Spleen (tissue), 7 donors: ENCODE results near the gene SV2A.

Experiments used
- POLR2A ChIP-seq, 3 donors: fragments of 450-650 bp; IDR thresholded peaks; one replicate each; pipeline ENCODE4 v1.5.1; 2017; ENCODE audit warnings: antibody characterized with exemption in 3 of 3, mild to moderate bottlenecking in 1 of 3
- POLR2AphosphoS5 ChIP-seq, 3 donors: sonication (generic); formaldehyde crosslinking; IDR thresholded peaks; one replicate each; pipeline ENCODE4 v1.5.1; 2017; ENCODE audit warnings: antibody characterized with exemption in 3 of 3
- TF ChIP-seq, protein P1 (sequence below), 11 experiments: fragments of 200-600 bp in 7 of 11; fragments of 450-650 bp in 4 of 11; sonication (generic) in 4 of 11; IDR thresholded peaks in 8 of 11; conservative IDR thresholded peaks in 3 of 11; 1 replicate in 7 of 11; 2 replicates in 4 of 11; pipeline versions ENCODE4 v1.4.0 to v1.8.0; 2016 to 2021; ENCODE audit warnings: antibody characterized with exemption in 11 of 11, inconsistent platforms in 4 of 11, mild to moderate bottlenecking in 1 of 11
- donor health status: DM: no; HTN: no; CAD: no; lungs with moderate emphysema.
- donor health status: DM: no; HTN: no; CAD: no.
- donor health status: DM: no; HTN: no; CAD: no.

- TF ChIP-seq POLR2AphosphoS5 (IDR thresholded peaks at IDR 0.05) (no peak), POLR2A (IDR thresholded peaks at IDR 0.05) (no peak)
- TF ChIP-seq, protein P1, sequence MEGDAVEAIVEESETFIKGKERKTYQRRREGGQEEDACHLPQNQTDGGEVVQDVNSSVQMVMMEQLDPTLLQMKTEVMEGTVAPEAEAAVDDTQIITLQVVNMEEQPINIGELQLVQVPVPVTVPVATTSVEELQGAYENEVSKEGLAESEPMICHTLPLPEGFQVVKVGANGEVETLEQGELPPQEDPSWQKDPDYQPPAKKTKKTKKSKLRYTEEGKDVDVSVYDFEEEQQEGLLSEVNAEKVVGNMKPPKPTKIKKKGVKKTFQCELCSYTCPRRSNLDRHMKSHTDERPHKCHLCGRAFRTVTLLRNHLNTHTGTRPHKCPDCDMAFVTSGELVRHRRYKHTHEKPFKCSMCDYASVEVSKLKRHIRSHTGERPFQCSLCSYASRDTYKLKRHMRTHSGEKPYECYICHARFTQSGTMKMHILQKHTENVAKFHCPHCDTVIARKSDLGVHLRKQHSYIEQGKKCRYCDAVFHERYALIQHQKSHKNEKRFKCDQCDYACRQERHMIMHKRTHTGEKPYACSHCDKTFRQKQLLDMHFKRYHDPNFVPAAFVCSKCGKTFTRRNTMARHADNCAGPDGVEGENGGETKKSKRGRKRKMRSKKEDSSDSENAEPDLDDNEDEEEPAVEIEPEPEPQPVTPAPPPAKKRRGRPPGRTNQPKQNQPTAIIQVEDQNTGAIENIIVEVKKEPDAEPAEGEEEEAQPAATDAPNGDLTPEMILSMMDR (IDR thresholded peaks at IDR 0.05 in 8 of 11, conservative IDR thresholded peaks at IDR 0.05 in 3 of 11): no peak
Measured at GRCh38 chr1:149931212-149931790, 13.7 kb upstream of the SV2A start.
